Esophagus squamous epithelium (tissue), 4 donors: ENCODE data around the gene F3.

ENCODE experiments used
- CTCF ChIP-seq, 6 experiments: fragments of 450-650 bp in 4 of 6; fragments of 200-600 bp in 2 of 6; sonication (generic) in 2 of 6; IDR thresholded peaks; one replicate each; pipeline ENCODE4 v1.5.1; 2016 to 2019; ENCODE audit warnings: antibody characterized with exemption in 6 of 6, mild to moderate bottlenecking in 4 of 6, moderate library complexity in 4 of 6
- POLR2A ChIP-seq, 4 donors: fragments of 450-650 bp; IDR thresholded peaks; one replicate each; pipeline ENCODE4 v1.6.1; 2017; ENCODE audit warnings: antibody characterized with exemption in 4 of 4, mild to moderate bottlenecking in 4 of 4, moderate library complexity in 3 of 4

GRCh38 chr1:94490556-94490955, 51.0 kb downstream of the F3 start:
- TF ChIP-seq CTCF (IDR thresholded peaks at IDR 0.05) = no peak
- no peak for TF ChIP-seq POLR2A (IDR thresholded peaks at IDR 0.05)
